ENCODE data around the gene NCEH1.

DNA sequence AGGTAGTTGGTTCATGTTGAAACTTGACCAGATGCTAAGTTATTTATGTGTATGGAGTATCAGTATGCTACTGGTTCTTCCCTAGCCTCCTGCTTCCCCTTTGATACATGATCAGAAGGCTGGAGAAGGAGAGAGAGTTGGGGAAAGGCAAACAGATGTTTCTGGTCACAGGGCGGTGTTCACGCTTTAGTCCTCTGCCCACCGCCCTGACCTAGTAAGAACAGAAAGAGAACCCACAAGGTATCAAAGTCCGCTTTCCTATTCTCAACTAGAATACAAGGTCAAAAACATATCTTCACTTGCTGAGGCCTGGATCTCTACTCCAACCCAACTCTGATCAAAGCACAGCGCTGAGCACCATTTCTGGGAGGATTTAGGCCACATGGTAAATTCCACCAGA is 55.5 kb downstream of the NCEH1 start:
- TF ChIP-seq POLR2A (IDR thresholded peaks at IDR 0.05) (no peak), POLR2AphosphoS5 (IDR thresholded peaks at IDR 0.05) (no peak)
- TF ChIP-seq, protein P1, sequence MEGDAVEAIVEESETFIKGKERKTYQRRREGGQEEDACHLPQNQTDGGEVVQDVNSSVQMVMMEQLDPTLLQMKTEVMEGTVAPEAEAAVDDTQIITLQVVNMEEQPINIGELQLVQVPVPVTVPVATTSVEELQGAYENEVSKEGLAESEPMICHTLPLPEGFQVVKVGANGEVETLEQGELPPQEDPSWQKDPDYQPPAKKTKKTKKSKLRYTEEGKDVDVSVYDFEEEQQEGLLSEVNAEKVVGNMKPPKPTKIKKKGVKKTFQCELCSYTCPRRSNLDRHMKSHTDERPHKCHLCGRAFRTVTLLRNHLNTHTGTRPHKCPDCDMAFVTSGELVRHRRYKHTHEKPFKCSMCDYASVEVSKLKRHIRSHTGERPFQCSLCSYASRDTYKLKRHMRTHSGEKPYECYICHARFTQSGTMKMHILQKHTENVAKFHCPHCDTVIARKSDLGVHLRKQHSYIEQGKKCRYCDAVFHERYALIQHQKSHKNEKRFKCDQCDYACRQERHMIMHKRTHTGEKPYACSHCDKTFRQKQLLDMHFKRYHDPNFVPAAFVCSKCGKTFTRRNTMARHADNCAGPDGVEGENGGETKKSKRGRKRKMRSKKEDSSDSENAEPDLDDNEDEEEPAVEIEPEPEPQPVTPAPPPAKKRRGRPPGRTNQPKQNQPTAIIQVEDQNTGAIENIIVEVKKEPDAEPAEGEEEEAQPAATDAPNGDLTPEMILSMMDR (IDR thresholded peaks at IDR 0.05 in 8 of 11, conservative IDR thresholded peaks at IDR 0.05 in 3 of 11): no peak

Data from spleen (tissue), 7 donors.